DOHH2 (cell line): ENCODE data around the gene CHD9.

Source experiments
- H3F3A ChIP-seq: fragments of 200-600 bp; sonication (generic), shearing (Covaris generic); 2 replicates; pipeline ENCODE4 v1.6.0; 2016; ENCODE audit warnings: antibody characterized with exemption, mild to moderate bottlenecking; ENCODE audit not compliant: control insufficient read depth, insufficient read depth
- H3K27ac ChIP-seq: fragments of 200-600 bp; sonication (generic); 2 replicates; pipeline ENCODE4 v1.5.1; 2014; ENCODE audit warnings: low read depth, mild to moderate bottlenecking, low read length, moderate library complexity
- H3K27me3 ChIP-seq: fragments of 200-600 bp; sonication (generic); 2 replicates; pipeline ENCODE4 v1.6.1; 2014; ENCODE audit warnings: mild to moderate bottlenecking, low read length, mixed read lengths; ENCODE audit not compliant: control insufficient read depth
- H3K36me3 ChIP-seq: fragments of 200-600 bp; sonication (generic); 2 replicates; pipeline ENCODE4 v1.6.1; 2014; ENCODE audit warnings: mild to moderate bottlenecking, low read length, moderate library complexity, mixed read lengths; ENCODE audit not compliant: control insufficient read depth
- H3K4me1 ChIP-seq: fragments of 200-600 bp; sonication (generic); 2 replicates; pipeline ENCODE4 v1.6.1; 2014; ENCODE audit warnings: mild to moderate bottlenecking, low read length, mixed read lengths; ENCODE audit not compliant: control insufficient read depth
- H3K4me2 ChIP-seq: fragments of 200-600 bp; sonication (generic); 2 replicates; pipeline ENCODE4 v1.6.0; 2014; ENCODE audit warnings: mild to moderate bottlenecking, low read length, moderate library complexity
- H3K4me3 ChIP-seq: fragments of 200-600 bp; sonication (generic); 2 replicates; pipeline ENCODE4 v1.5.1; 2014; ENCODE audit warnings: mild to moderate bottlenecking, low read length, mixed read lengths
- H3K79me2 ChIP-seq: fragments of 200-600 bp; sonication (generic); 2 replicates; pipeline ENCODE4 v1.6.1; 2014; ENCODE audit warnings: mild to moderate bottlenecking, low read length, mixed read lengths; ENCODE audit not compliant: control insufficient read depth
- H3K9me2 ChIP-seq: fragments of 200-600 bp; sonication (generic); replicated peaks from 2 replicates; pipeline ENCODE4 v1.6.1; 2014; ENCODE audit warnings: mild to moderate bottlenecking, low read length, mixed read lengths; ENCODE audit not compliant: control insufficient read depth
- H3K9me3 ChIP-seq: fragments of 200-600 bp; sonication (generic); 2 replicates; pipeline ENCODE4 v1.6.1; 2014; ENCODE audit warnings: antibody characterized with exemption, low read length, mixed read lengths; ENCODE audit not compliant: control insufficient read depth, insufficient read depth
- H4K20me1 ChIP-seq: fragments of 200-600 bp; sonication (generic); 2 replicates; pipeline ENCODE4 v1.6.0; 2014; ENCODE audit warnings: low read depth, mild to moderate bottlenecking, antibody characterized with exemption, low read length, moderate library complexity; ENCODE audit not compliant: control insufficient read depth, insufficient read depth
- EZH2phosphoT487 ChIP-seq: fragments of 200-600 bp; sonication (generic); IDR thresholded peaks from 2 replicates; pipeline ENCODE4 v1.6.1; 2017; ENCODE audit warnings: borderline replicate concordance, mild to moderate bottlenecking, antibody characterized with exemption, low read length, moderate library complexity, mixed read lengths
- TF ChIP-seq, protein P1 (sequence below): fragments of 200-600 bp; sonication (generic); IDR thresholded peaks from one replicate; pipeline ENCODE4 v1.5.1; 2014; ENCODE audit warnings: antibody characterized with exemption, mild to moderate bottlenecking, low read depth, low read length; ENCODE audit not compliant: poor library complexity, severe bottlenecking

The CHD9 gene

DNA sequence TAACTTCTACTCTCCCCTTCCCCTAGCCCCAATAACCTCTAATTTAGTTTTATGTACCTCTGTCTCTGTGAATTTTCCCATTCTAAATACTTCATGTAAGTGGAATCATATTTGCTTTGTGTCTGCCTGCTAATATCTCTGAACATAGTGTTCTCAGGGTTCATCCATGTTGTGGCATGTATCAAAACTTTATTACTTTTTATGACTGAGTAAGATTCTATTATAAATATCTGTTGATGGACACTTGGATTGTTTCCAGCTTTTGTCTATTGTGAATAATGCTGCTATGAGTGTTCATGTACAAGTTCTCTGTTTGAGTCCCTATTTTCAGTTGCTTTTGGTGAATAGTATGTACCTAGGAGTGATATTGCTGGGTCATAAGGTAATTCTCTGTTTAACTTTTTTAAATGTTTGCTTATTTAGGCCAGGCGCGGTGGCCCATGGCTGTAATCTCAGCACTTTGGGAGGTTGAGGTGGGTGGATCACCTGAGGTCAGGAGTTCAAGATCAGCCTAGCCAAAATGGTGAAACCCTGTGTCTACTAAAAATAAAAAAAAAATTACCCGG, 92.8 kb downstream of the CHD9 start:
- peaks cover 67% of the 10 kb centered on the region for H3K79me2 ChIP-seq
- no peaks in the 10 kb centered on the region for H3K27me3 ChIP-seq
- H3K9me3 ChIP-seq, result no peaks in the 10 kb centered on the region
- no peaks in the 10 kb centered on the region for H4K20me1 ChIP-seq
- no peak overlapping the region for H3K4me3 ChIP-seq
- no peak overlapping the region for H3K27ac ChIP-seq
- H3F3A ChIP-seq, result no peaks in the 10 kb centered on the region
- no peak overlapping the region for H3K4me2 ChIP-seq
- H3K9me2 ChIP-seq, result no peaks in the 10 kb centered on the region
- H3K36me3 ChIP-seq, result peaks cover 12% of the 10 kb centered on the region
- H3K4me1 ChIP-seq, result no peaks in the 10 kb centered on the region
- TF ChIP-seq EZH2phosphoT487, result no peak
- TF ChIP-seq, protein P1, sequence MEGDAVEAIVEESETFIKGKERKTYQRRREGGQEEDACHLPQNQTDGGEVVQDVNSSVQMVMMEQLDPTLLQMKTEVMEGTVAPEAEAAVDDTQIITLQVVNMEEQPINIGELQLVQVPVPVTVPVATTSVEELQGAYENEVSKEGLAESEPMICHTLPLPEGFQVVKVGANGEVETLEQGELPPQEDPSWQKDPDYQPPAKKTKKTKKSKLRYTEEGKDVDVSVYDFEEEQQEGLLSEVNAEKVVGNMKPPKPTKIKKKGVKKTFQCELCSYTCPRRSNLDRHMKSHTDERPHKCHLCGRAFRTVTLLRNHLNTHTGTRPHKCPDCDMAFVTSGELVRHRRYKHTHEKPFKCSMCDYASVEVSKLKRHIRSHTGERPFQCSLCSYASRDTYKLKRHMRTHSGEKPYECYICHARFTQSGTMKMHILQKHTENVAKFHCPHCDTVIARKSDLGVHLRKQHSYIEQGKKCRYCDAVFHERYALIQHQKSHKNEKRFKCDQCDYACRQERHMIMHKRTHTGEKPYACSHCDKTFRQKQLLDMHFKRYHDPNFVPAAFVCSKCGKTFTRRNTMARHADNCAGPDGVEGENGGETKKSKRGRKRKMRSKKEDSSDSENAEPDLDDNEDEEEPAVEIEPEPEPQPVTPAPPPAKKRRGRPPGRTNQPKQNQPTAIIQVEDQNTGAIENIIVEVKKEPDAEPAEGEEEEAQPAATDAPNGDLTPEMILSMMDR, result no peak

DNA sequence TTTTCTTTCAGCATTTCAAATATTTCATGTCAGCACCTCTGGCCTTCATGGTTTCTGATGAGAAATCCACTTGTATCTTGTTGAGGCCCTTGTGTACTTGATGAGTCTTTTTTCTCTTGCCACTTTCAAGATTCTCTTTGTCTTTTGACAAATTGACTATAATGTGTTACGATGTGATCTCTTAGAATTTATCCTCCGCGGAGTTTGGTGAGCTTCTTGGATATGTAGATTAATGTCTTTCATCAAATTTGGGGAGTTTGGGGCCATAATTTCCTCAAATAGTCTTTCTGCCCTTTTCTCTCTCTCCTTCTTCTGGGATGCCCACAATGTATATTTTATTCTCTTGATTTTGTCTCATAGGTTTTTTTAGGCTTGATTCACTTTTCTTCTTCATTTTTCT, 96.0 kb downstream of the CHD9 start:
- TF ChIP-seq, protein P1, result no peak
- TF ChIP-seq EZH2phosphoT487, result no peak
- H3K36me3 ChIP-seq, result peaks cover 16% of the 10 kb centered on the region
- no peaks in the 10 kb centered on the region for H3K4me1 ChIP-seq
- H3F3A ChIP-seq, result no peaks in the 10 kb centered on the region
- no peak overlapping the region for H3K4me2 ChIP-seq
- peaks cover 73% of the 10 kb centered on the region for H3K79me2 ChIP-seq
- no peaks in the 10 kb centered on the region for H3K9me3 ChIP-seq
- H3K4me3 ChIP-seq, result no peak overlapping the region
- H3K27me3 ChIP-seq, result no peaks in the 10 kb centered on the region
- H3K9me2 ChIP-seq, result no peaks in the 10 kb centered on the region
- no peaks in the 10 kb centered on the region for H4K20me1 ChIP-seq
- no peak overlapping the region for H3K27ac ChIP-seq

DNA sequence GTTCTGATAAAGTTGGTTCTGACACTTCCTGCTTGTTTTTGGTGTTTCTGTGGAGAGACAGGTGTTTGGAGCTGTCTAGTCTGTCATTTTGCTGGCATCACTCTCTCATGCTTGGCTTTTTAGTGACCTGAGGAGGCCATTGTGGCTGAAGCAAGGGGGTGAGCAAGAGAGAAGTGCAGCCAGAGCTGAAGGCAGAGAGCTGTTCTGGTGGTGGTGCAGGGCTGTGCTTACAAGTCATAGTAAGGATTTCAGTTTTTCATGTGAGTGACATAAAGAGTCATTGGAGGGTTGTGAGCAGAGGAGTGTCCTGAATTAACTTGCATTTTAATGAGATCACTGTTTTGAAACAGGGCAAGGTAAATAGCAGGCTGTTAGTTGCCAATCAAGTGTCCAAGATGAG, 97.5 kb downstream of the CHD9 start:
- no peak overlapping the region for H3K4me3 ChIP-seq
- H3K36me3 ChIP-seq, result peaks cover 32% of the 10 kb centered on the region
- peaks cover under 1% of the 10 kb centered on the region; the same call in 1 of the 2 replicates for H3F3A ChIP-seq
- no peak for TF ChIP-seq EZH2phosphoT487
- H3K9me2 ChIP-seq, result no peaks in the 10 kb centered on the region
- no peaks in the 10 kb centered on the region for H4K20me1 ChIP-seq
- H3K27me3 ChIP-seq, result no peaks in the 10 kb centered on the region
- no peaks in the 10 kb centered on the region for H3K4me1 ChIP-seq
- H3K27ac ChIP-seq, result no peak overlapping the region
- H3K79me2 ChIP-seq, result peaks cover 67% of the 10 kb centered on the region
- no peak overlapping the region for H3K4me2 ChIP-seq
- H3K9me3 ChIP-seq, result no peaks in the 10 kb centered on the region

DNA sequence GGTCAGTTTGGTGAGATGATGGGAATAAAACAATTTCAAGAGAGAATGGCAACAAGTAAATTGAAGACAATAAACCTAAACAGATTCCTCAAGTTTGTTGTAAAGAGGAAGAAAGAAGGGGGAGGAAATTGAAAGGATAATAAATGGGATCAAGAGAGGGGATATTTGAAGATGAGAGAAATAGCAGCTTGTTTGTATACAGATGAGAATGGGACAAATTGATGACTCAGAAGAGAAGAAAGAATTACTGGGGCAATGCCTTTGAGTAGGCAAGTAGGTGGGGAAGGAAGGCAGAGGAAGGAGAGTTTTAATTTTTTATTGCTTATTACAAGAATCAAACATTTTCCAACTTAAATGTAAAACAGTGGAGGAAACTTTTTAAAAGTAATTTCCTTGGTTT, 98.3 kb downstream of the CHD9 start:
- H3K36me3 ChIP-seq, result peaks cover 34% of the 10 kb centered on the region
- no peak overlapping the region for H3K4me2 ChIP-seq
- TF ChIP-seq EZH2phosphoT487, result no peak
- TF ChIP-seq, protein P1, result no peak
- H3K9me3 ChIP-seq, result no peaks in the 10 kb centered on the region
- H3K9me2 ChIP-seq, result no peaks in the 10 kb centered on the region
- peaks cover 60% of the 10 kb centered on the region for H3K79me2 ChIP-seq
- peaks cover 9% of the 10 kb centered on the region; the same call in 1 of the 2 replicates for H3F3A ChIP-seq
- no peak overlapping the region for H3K4me3 ChIP-seq
- H3K27me3 ChIP-seq, result no peaks in the 10 kb centered on the region
- no peak overlapping the region for H3K27ac ChIP-seq
- H3K4me1 ChIP-seq, result no peaks in the 10 kb centered on the region
- no peaks in the 10 kb centered on the region for H4K20me1 ChIP-seq
